K562 (cell line): ENCODE measurements around the gene FCRLA. TPM values are rescaled to one million over a fixed set of nuclear protein-coding genes. Genes with fewer than 3 reads are reported as not detected.

Source experiments
- BDP1 ChIP-seq: IDR thresholded peaks from 3 replicates; pipeline ENCODE4 v1.6.1; 2011; ENCODE audit not compliant: insufficient read length, insufficient read depth
- COPS2 ChIP-seq: fragments of 450-650 bp; conservative IDR thresholded peaks from 2 replicates; pipeline ENCODE4 v1.6.1; 2016; ENCODE audit warnings: mild to moderate bottlenecking, moderate library complexity
- CXXC5 ChIP-seq: fragments of 250-450 bp; sonication (Bioruptor Pico); IDR thresholded peaks from 2 replicates; pipeline ENCODE4 v1.8.0; 2022; ENCODE audit warnings: inconsistent platforms, mild to moderate bottlenecking, moderate library complexity
- ETV6 ChIP-seq, 3 experiments: fragments of 150-350 bp in 1 of 3; sonication (generic) in 1 of 3; formaldehyde crosslinking in 1 of 3; IDR thresholded peaks; 2 replicates each; pipeline versions ENCODE4 v1.6.1 to v1.8.0; 2014 to 2022; ENCODE audit warnings: borderline replicate concordance in 2 of 3, low read depth in 2 of 3, antibody characterized with exemption in 1 of 3, low read length in 1 of 3, mild to moderate bottlenecking in 1 of 3, missing genetic modification reagents in 1 of 3
- HEY1 ChIP-seq: fragments of 250-450 bp; sonication (Bioruptor Pico); IDR thresholded peaks from 2 replicates; pipeline ENCODE4 v1.5.0; 2020; ENCODE audit warnings: mild to moderate bottlenecking, moderate library complexity, borderline replicate concordance
- MECOM ChIP-seq: fragments of 250-450 bp; sonication (Bioruptor Pico); IDR thresholded peaks from 2 replicates; pipeline ENCODE4 v1.8.0; 2022; ENCODE audit warnings: inconsistent platforms
- NEUROD1 ChIP-seq: fragments of 150-350 bp; IDR thresholded peaks from 2 replicates; pipeline ENCODE4 v1.6.1; 2014; ENCODE audit warnings: borderline replicate concordance, low read length, low read depth; ENCODE audit not compliant: partially characterized antibody
- NFE2L1 ChIP-seq: fragments of 450-650 bp; IDR thresholded peaks from 2 replicates; pipeline ENCODE4 v1.6.1; 2016; ENCODE audit warnings: missing genetic modification characterization, low read depth, mild to moderate bottlenecking, missing compliant biosample characterization, moderate library complexity, borderline replicate concordance
- PHB ChIP-seq: fragments of 250-450 bp; sonication (Bioruptor Pico); IDR thresholded peaks from 2 replicates; pipeline ENCODE4 v1.5.0; 2021
- POU5F1 ChIP-seq: fragments of 150-350 bp; IDR thresholded peaks from 2 replicates; pipeline ENCODE4 v1.6.1; 2014; ENCODE audit warnings: borderline replicate concordance, low read length, low read depth, mild to moderate bottlenecking; ENCODE audit not compliant: partially characterized antibody
- RBM15 ChIP-seq: fragments of 200-400 bp; formaldehyde crosslinking; IDR thresholded peaks from 2 replicates; pipeline ENCODE4 v1.6.1; 2018; ENCODE audit warnings: mild to moderate bottlenecking, low read length, moderate library complexity; ENCODE audit not compliant: insufficient read depth
- SIX5 ChIP-seq, 2 experiments: IDR thresholded peaks; 2 replicates each; pipeline ENCODE4 v1.6.1; 2011; ENCODE audit warnings: low read length in 2 of 2, borderline replicate concordance in 1 of 2, low read depth in 1 of 2, mild to moderate bottlenecking in 1 of 2, moderate library complexity in 1 of 2; ENCODE audit not compliant: insufficient read depth in 1 of 2
- STAT5A ChIP-seq: IDR thresholded peaks from 2 replicates; pipeline ENCODE4 v1.6.1; 2012; ENCODE audit warnings: low read length, inconsistent platforms, borderline replicate concordance
- TCFL5 ChIP-seq: fragments of 250-450 bp; sonication (Bioruptor Pico); conservative IDR thresholded peaks from 2 replicates; pipeline ENCODE4 v1.6.1; 2021; ENCODE audit warnings: mild to moderate bottlenecking, moderate library complexity, matching md5 sums
- XRCC4 ChIP-seq: IDR thresholded peaks from one replicate; pipeline ENCODE4 v1.6.1; 2011; ENCODE audit not compliant: insufficient read depth, insufficient read length; ENCODE audit errors: extremely low read depth
- ZKSCAN3 ChIP-seq: fragments of 250-450 bp; sonication (Bioruptor Pico); IDR thresholded peaks from 2 replicates; pipeline ENCODE4 v1.4.0; 2020
- ZNF253 ChIP-seq: fragments of 250-450 bp; sonication (Bioruptor Pico); conservative IDR thresholded peaks from 2 replicates; pipeline ENCODE4 v1.6.1; 2021; ENCODE audit warnings: mild to moderate bottlenecking
- ZNF431 ChIP-seq: sonication (generic); formaldehyde crosslinking; IDR thresholded peaks from 2 replicates; pipeline ENCODE4 v1.8.0; 2022; ENCODE audit warnings: mild to moderate bottlenecking, missing genetic modification reagents
- polyA plus RNA-seq, 8 experiments: library from polyadenylated mRNA; depleted of rRNA in 4 of 8; stranded (reverse) in 5 of 8; unstranded in 3 of 8; fragments of >200 nt; fragmentation: Nextera tagmentation in 2 of 8; fragmentation: Illumina TruSeq in 1 of 8; extraction: Ambion mirVana in 2 of 8; extraction: Trizol in 1 of 8; gene quantifications; 2 replicates each; pipeline versions ENCODE4 v1.2.1 to v1.2.3, GENCODE V29; 2011 to 2014; ENCODE audit warnings: inconsistent platforms in 1 of 8, missing spikeins in 1 of 8
- total RNA-seq, 7 experiments: library from RNA; depleted of rRNA in 6 of 7; stranded (reverse); fragments of >200 nt in 6 of 7; fragmentation: Illumina TruSeq in 2 of 7; extraction: Trizol in 2 of 7; gene quantifications; 2 replicates each; pipeline versions ENCODE4 v1.2.1 to v1.2.3, GENCODE V29; 2011 to 2021; ENCODE audit warnings: low replicate concordance in 1 of 7
- TF ChIP-seq, protein P1 (sequence below): fragments of 450-650 bp; IDR thresholded peaks from one replicate; pipeline ENCODE4 v1.6.1; 2018; ENCODE audit warnings: mild to moderate bottlenecking, moderate library complexity; ENCODE audit not compliant: partially characterized antibody
- TF ChIP-seq, protein P2 (sequence below): fragments of 450-650 bp; IDR thresholded peaks from 2 replicates; pipeline ENCODE4 v1.7.0; 2016; ENCODE audit warnings: borderline replicate concordance
- TF ChIP-seq, protein P3 (sequence below): fragments of 450-650 bp; formaldehyde crosslinking; IDR thresholded peaks from 2 replicates; pipeline ENCODE4 v1.4.0; 2020; ENCODE audit warnings: mild to moderate bottlenecking, moderate library complexity

The FCRLA gene
- total and polyA plus RNA-seq, 9 of the 15 experiments (the other 6 are each of a cell fraction or from before 2014, with no cell fraction given), result 0.09 to 0.84 (median 0.44) TPM

DNA sequence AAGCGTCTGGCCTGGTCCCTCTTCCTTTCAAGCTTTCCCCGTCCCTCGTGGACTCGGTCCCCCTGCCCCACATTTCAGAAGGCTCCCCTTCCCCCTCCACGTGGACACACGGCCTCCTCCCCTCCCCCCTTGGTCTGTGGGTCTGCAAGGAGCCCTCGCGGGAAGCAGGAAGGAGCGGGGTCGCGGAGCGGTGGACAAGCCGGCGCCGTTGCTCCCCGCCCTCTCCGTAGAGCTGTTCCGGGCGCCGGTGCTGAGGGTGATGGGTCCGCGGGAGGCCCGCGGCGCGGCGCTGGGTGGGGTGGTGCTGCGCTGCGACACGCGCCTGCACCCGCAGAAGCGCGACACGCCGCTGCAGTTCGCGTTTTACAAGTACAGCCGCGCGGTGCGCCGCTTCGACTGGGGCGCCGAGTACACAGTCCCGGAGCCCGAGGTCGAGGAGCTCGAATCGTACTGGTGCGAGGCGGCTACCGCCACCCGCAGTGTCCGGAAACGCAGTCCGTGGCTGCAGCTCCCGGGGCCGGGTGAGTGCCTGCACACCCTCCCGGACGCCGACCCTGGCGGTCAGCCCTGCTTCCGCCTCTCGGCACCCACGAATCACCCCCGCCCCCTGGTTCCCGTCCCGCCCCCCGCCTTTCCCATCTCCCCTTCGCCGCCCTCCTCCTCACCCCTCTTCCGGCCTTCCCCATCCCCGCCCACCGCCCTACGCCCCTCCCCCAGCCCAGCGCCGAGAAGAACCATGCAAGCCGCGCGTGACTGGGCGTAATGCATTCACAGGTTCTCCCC is 19.6 kb downstream of the FCRLA start (continued):
- TF ChIP-seq ETV6 (IDR thresholded peaks at IDR 0.05; ENCODE audit: borderline replicate concordance in 1 of 2, low read depth in 2 of 2, low read length in 1 of 2), result 0 out of 4 replicates have a peak, but pooled peaks of 1 of the 2 experiments have one; percentile 69
- TF ChIP-seq ETV6 (CRISPR knock-in tag; IDR thresholded peaks at IDR 0.05; ENCODE audit: borderline replicate concordance), result no peak
- TF ChIP-seq NEUROD1, result peak; percentile 18
- TF ChIP-seq STAT5A, result 0 out of 2 replicates have a peak, but pooled peaks have one; percentile 7
- TF ChIP-seq, protein P1, sequence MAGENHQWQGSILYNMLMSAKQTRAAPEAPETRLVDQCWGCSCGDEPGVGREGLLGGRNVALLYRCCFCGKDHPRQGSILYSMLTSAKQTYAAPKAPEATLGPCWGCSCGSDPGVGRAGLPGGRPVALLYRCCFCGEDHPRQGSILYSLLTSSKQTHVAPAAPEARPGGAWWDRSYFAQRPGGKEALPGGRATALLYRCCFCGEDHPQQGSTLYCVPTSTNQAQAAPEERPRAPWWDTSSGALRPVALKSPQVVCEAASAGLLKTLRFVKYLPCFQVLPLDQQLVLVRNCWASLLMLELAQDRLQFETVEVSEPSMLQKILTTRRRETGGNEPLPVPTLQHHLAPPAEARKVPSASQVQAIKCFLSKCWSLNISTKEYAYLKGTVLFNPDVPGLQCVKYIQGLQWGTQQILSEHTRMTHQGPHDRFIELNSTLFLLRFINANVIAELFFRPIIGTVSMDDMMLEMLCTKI, result no peak
- TF ChIP-seq RBM15, result no peak
- TF ChIP-seq XRCC4, result no peak
- TF ChIP-seq, protein P2, sequence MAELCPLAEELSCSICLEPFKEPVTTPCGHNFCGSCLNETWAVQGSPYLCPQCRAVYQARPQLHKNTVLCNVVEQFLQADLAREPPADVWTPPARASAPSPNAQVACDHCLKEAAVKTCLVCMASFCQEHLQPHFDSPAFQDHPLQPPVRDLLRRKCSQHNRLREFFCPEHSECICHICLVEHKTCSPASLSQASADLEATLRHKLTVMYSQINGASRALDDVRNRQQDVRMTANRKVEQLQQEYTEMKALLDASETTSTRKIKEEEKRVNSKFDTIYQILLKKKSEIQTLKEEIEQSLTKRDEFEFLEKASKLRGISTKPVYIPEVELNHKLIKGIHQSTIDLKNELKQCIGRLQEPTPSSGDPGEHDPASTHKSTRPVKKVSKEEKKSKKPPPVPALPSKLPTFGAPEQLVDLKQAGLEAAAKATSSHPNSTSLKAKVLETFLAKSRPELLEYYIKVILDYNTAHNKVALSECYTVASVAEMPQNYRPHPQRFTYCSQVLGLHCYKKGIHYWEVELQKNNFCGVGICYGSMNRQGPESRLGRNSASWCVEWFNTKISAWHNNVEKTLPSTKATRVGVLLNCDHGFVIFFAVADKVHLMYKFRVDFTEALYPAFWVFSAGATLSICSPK, result no peak
- TF ChIP-seq TCFL5, result no peak
- TF ChIP-seq, protein P3, sequence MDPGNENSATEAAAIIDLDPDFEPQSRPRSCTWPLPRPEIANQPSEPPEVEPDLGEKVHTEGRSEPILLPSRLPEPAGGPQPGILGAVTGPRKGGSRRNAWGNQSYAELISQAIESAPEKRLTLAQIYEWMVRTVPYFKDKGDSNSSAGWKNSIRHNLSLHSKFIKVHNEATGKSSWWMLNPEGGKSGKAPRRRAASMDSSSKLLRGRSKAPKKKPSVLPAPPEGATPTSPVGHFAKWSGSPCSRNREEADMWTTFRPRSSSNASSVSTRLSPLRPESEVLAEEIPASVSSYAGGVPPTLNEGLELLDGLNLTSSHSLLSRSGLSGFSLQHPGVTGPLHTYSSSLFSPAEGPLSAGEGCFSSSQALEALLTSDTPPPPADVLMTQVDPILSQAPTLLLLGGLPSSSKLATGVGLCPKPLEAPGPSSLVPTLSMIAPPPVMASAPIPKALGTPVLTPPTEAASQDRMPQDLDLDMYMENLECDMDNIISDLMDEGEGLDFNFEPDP (CRISPR knock-in tag), result peak; percentile 27; the same call in 1 of the 2 replicates
- TF ChIP-seq CXXC5, result peak; percentile 78
- TF ChIP-seq MECOM, result no peak
- TF ChIP-seq BDP1, result no peak
- no peak for TF ChIP-seq COPS2
- TF ChIP-seq NFE2L1 (tag), result no peak
- no peak for TF ChIP-seq ZNF253
- no peak; the same call in 1 of the 2 replicates for TF ChIP-seq ZNF431 (CRISPR knock-in tag)
- no peak for TF ChIP-seq HEY1 (CRISPR knock-in tag)
- TF ChIP-seq ZKSCAN3 (CRISPR knock-in tag), result no peak
- TF ChIP-seq POU5F1, result no peak
- TF ChIP-seq SIX5 (IDR thresholded peaks at IDR 0.05; ENCODE audit: borderline replicate concordance in 1 of 2, insufficient read depth in 1 of 2, low read depth in 1 of 2, low read length in 2 of 2), result no peak
- peak; percentile 88; the same call in 1 of the 2 replicates for TF ChIP-seq PHB (CRISPR knock-in tag)
